Measurements from ENCODE around the gene DUXA.

DNA sequence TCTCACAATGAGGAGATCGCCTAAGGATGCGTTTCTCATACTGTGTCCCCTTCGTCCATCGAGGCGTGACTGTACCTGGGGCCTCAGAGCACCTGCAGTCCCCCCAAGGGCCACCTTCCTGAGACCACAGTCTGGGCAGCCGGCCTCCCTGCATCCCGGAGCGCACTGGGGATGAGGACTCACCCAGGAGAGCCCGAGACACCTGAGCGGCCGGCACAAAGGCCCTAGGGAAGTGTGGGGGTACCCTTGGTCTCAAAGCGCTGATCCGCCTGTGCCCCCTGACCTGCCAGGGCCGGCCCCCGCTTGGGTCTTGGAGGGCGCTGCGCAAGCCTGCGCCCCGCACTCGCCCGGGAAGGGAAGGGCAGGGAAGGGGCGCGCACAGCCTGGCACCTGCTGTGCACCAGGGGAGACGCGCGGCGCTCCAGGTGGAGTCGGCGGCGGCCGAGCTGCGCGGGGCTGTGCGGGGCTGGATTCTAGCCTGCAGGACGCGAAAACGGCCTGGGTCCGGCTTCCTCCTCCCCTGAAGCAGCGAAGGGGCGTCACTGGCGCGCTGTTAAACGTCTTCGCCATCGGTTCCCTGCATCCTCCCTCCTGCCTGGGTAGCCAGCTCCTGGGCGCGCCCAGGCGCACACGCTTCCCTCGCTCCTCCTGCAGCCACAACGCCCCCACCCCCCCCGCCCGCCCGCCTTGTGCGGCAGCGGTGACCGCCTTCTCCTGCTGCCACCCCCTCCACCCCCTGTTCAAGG is 61.1 kb downstream of the DUXA start:
- TF ChIP-seq POLR2AphosphoS5 (IDR thresholded peaks at IDR 0.05; ENCODE audit: low read depth, low read length) (no peak), SIN3A (IDR thresholded peaks at IDR 0.05; ENCODE audit: borderline replicate concordance, insufficient read depth, low read length) (no peak)
